ENCODE data around the gene ZKSCAN8.
"Not testable (repeated sequence)": the region's sequence is repeated elsewhere in the genome, so short reads cannot be mapped to it uniquely, and the experiment has no call there.

ZKSCAN8 gene

GRCh38 chr6:28141500-28142329 is at the start of gene ZKSCAN8:
TSS of gene ZKSCAN8 (plus strand) at chr6:28141883. CDS start at chr6:28148408, 6,525 bp downstream.
- DNase-seq = peak; percentile 75

GRCh38 chr6:28102222-28102621 is 39.5 kb upstream of the ZKSCAN8 start:
- not testable (repeated sequence) for DNase-seq

- DNase-seq = not testable (repeated sequence)
Observed at GRCh38 chr6:28102699-28103098, 39.0 kb upstream of the ZKSCAN8 start.

- peak; percentile 74 for DNase-seq
Observed at GRCh38 chr6:28104392-28105244, 37.1 kb upstream of the ZKSCAN8 start.

GRCh38 chr6:28105245-28105639 is 36.4 kb upstream of the ZKSCAN8 start:
- no peak for DNase-seq

- no peak for DNase-seq
Observed at GRCh38 chr6:28107506-28107905, 34.2 kb upstream of the ZKSCAN8 start.

- DNase-seq = no peak
Observed at GRCh38 chr6:28111964-28112363, 29.7 kb upstream of the ZKSCAN8 start.

- DNase-seq = no peak
Observed at GRCh38 chr6:28115799-28116198, 25.9 kb upstream of the ZKSCAN8 start.

GRCh38 chr6:28117386-28118050 is 24.2 kb upstream of the ZKSCAN8 start:
- no peak for DNase-seq

GRCh38 chr6:28118217-28118616 is 23.5 kb upstream of the ZKSCAN8 start:
- no peak for DNase-seq

GRCh38 chr6:28121876-28122275 is 19.8 kb upstream of the ZKSCAN8 start:
- DNase-seq = no peak

- DNase-seq = not testable (repeated sequence)
Observed at GRCh38 chr6:28122283-28122682, 19.4 kb upstream of the ZKSCAN8 start.

- DNase-seq = peak; percentile 87
Observed at GRCh38 chr6:28124350-28124970, 17.2 kb upstream of the ZKSCAN8 start, which contains the start of gene ZSCAN16. TSS of gene ZSCAN16 (plus strand) at chr6:28124609. CDS start at chr6:28125444, 835 bp downstream.

GRCh38 chr6:28124971-28125353 is 16.7 kb upstream of the ZKSCAN8 start:
- DNase-seq = peak; percentile 53

- DNase-seq = no peak
Observed at GRCh38 chr6:28125401-28125800, 16.3 kb upstream of the ZKSCAN8 start.

- DNase-seq = peak; percentile 47
Observed at GRCh38 chr6:28134015-28134414, 7.7 kb upstream of the ZKSCAN8 start.

GRCh38 chr6:28134716-28135115 is 7.0 kb upstream of the ZKSCAN8 start:
- peak; percentile 52 for DNase-seq

GRCh38 chr6:28135393-28135792 is 6.3 kb upstream of the ZKSCAN8 start:
- DNase-seq = no peak

- DNase-seq = peak; percentile 94
Observed at GRCh38 chr6:28136585-28137504, 4.8 kb upstream of the ZKSCAN8 start.

- DNase-seq = peak; percentile 93
Observed at GRCh38 chr6:28137505-28137981, 4.1 kb upstream of the ZKSCAN8 start.

GRCh38 chr6:28139860-28140543 is 1.7 kb upstream of the ZKSCAN8 start:
- no peak for DNase-seq

Measured in suppressor macrophage treated with lipopolysaccharide for 4 hours (primary cell).